Activated T-helper 9 cell treated with anti-CD3 and anti-CD28 coated beads, Interleukin-2, amount 50 U/mL, for 16 hours (primary cell): Measurements from ENCODE around the gene VPS35L.
"Not testable (repeated sequence)": the region's sequence is repeated elsewhere in the genome, so short reads cannot be mapped to it uniquely, and the experiment has no call there.

Source experiments
- DNase-seq: peaks from one replicate; pipeline ENCODE4 v3.0.0-alpha.2; 2020; ENCODE audit warnings: low read depth

The VPS35L gene

GRCh38 chr16:19655242-19655777 is 99.8 kb downstream of the VPS35L start:
- DNase-seq: no peak

- DNase-seq: no peak
Observed at GRCh38 chr16:19657831-19658230, 102.3 kb downstream of the VPS35L start.

DNA sequence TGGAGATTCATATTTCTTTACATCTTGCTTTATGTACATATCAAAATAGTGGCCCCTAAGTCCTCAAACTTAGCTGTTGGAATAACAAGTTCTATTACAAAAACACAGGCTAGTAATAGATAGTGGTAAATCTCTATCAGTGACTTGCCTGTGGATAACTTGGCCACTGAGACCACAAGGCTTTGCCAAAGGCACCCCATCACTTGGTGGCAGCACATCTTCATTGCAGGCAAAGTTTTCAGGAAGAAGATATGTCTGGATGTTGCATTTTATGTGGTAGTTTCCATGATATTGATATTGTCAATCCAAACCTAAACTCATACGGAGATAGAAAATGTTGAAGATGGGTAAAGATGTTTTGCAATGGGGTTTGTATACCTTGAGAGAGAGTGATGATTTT is 104.1 kb downstream of the VPS35L start:
- no peak for DNase-seq

- DNase-seq: no peak
Observed at GRCh38 chr16:19660432-19660831, 104.9 kb downstream of the VPS35L start.

- DNase-seq: no peak
Observed at GRCh38 chr16:19662351-19662750, 106.8 kb downstream of the VPS35L start.

- DNase-seq: no peak
Observed at GRCh38 chr16:19664166-19664565, 108.7 kb downstream of the VPS35L start.

- not testable (repeated sequence) for DNase-seq
Observed at GRCh38 chr16:19665313-19665712, 109.8 kb downstream of the VPS35L start.

DNA sequence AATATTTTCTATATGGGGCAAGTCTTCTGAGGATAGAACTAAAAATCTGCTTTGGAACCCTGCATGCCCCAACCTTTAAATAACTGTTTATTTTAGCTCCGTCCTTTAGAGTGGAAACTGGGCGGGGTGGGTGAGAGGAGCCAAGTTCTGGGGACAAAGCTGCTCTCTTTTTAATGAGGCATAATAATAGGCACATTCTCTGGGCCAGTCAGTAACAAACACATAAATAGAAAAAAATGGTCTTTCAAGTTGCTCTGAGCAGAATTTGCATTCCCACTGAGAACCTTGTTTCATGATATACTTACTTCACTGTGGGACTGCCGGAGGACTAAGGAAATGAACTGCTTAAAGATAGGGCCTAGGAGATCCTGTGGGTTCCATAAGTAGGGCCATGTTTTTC is 111.0 kb downstream of the VPS35L start:
- DNase-seq: no peak

DNA sequence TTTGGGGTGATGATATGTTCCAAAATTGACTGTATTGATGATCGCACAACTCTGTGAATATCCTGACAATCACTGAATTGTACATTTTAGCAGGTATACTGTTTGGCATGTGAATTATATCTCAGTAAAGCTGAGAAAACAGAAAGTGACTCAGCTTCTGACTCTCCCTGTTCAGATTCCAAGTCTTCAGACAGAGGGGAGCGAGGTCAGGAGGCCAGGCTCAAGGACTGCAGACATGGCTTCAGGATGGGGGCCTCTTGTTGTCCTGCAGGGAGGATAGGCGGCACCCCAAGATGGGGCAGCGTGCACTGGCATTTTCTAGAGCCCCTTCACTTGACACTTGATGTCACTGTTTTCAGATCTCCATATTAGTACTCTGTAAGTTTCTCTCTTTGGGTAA is 116.9 kb downstream of the VPS35L start:
- DNase-seq: no peak

- DNase-seq: no peak
Observed at GRCh38 chr16:19674485-19674884, 119.0 kb downstream of the VPS35L start.

- DNase-seq: no peak
Observed at GRCh38 chr16:19677402-19677801, 121.9 kb downstream of the VPS35L start.

GRCh38 chr16:19678804-19679203 is 123.3 kb downstream of the VPS35L start:
- DNase-seq: no peak

GRCh38 chr16:19679281-19679680 is 123.8 kb downstream of the VPS35L start:
- not testable (repeated sequence) for DNase-seq

GRCh38 chr16:19680881-19681340 is 125.4 kb downstream of the VPS35L start:
- DNase-seq: no peak

- no peak for DNase-seq
Observed at GRCh38 chr16:19681637-19682036, 126.1 kb downstream of the VPS35L start.

DNA sequence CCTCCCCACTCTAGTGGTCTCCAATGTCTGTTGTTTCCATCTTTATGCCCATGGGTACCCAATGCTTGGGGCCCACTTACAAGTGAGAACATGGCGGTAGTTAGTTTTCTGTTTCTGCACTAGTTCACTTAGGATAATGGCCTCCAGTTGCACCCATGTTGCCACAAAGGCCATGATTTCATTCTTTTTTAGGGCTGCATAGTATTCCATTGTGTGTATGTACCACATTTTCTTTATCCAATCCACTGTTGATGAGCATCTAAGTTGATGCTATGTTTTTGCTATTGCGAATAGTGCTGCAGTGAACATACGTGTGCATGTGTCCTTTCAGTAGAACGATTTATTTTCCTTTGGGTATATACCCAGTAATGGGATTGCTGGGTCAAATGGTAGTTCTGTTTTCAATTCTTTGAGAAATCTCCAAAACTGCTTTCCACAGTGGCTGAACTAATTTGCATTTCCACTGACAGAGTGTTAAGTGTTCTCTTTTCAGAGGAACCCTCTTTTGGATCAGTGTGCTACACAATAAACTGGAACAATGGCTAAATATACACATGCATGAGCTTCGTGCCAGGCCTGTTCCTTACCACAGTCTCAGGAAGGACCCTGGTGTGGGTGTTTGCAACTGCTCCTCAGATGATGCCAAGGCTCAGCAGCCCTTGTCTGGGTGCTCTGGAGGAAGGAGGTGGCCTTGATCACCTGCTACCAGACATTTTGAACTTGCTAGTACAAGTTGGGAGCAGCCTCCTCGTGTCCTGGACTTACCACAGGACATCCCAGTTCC is 128.1 kb downstream of the VPS35L start:
- DNase-seq: no peak

- no peak for DNase-seq
Observed at GRCh38 chr16:19685176-19685575, 129.7 kb downstream of the VPS35L start.

DNA sequence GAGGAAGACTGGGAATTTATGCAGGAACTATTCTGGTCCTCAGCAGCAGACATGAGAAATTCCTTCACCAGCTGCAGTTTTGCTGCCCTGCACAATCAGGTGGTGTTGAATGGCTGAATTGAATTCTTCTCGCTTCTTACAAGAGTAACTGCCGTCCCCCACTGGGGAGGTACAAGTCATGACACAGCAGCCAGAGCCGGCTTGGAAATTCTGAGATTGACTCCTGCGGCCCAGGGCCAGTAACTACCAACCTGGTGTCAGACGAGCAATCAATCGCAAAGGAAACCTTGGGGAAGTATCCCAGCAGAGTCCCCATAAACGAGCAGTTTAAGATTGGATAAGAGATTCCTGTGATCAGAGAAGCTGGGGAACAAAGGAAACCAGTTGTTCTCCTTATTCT is 131.8 kb downstream of the VPS35L start:
- DNase-seq: no peak

- no peak for DNase-seq
Observed at GRCh38 chr16:19688396-19689024, 133.0 kb downstream of the VPS35L start.

GRCh38 chr16:19689342-19689741 is 133.8 kb downstream of the VPS35L start:
- DNase-seq: no peak

- DNase-seq: no peak
Observed at GRCh38 chr16:19690196-19690595, 134.7 kb downstream of the VPS35L start.

GRCh38 chr16:19691161-19691711 is 135.7 kb downstream of the VPS35L start:
- DNase-seq: no peak

GRCh38 chr16:19694989-19695388 is 139.5 kb downstream of the VPS35L start:
- DNase-seq: no peak
